Transverse colon (tissue), 4 donors: ENCODE results near the gene ZNF112.

Source experiments
- CTCF ChIP-seq, 5 experiments: fragments of 200-600 bp in 3 of 5; fragments of 450-650 bp in 2 of 5; sonication (generic) in 3 of 5; IDR thresholded peaks; 1 replicate in 2 of 5; 2 replicates in 3 of 5; pipeline ENCODE4 v1.5.1; 2016 to 2017; ENCODE audit warnings: antibody characterized with exemption in 5 of 5, inconsistent platforms in 3 of 5, mild to moderate bottlenecking in 2 of 5, moderate library complexity in 1 of 5
- EP300 ChIP-seq: sonication (generic); formaldehyde crosslinking; IDR thresholded peaks from one replicate; pipeline ENCODE4 v1.6.1; 2017; ENCODE audit warnings: antibody characterized with exemption, low read depth
- POLR2A ChIP-seq: fragments of 450-650 bp; IDR thresholded peaks from one replicate; pipeline ENCODE4 v1.6.1; 2016; ENCODE audit warnings: antibody characterized with exemption, mild to moderate bottlenecking, moderate library complexity
- POLR2AphosphoS5 ChIP-seq, 3 donors: sonication (generic); formaldehyde crosslinking; IDR thresholded peaks; one replicate each; pipeline ENCODE4 v1.6.1; 2016; ENCODE audit warnings: antibody characterized with exemption in 3 of 3

GRCh38 chr19:44303976-44304568, 52.4 kb downstream of the ZNF112 start:
- TF ChIP-seq EP300 (no peak), CTCF (IDR thresholded peaks at IDR 0.05) (no peak), POLR2AphosphoS5 (IDR thresholded peaks at IDR 0.05) (no peak), POLR2A (no peak)
